H1 (cell line): Measurements from ENCODE around the gene RAB3GAP1. TPM values are rescaled to one million over a fixed set of nuclear protein-coding genes. Genes with fewer than 3 reads are reported as not detected.

Experiments
- CTCF ChIA-PET: fragments of 300-600 bp; sonication (Branson Sonifier 250); formaldehyde crosslinking; loops from one replicate; lab custom pipeline; 2021; ENCODE audit not compliant: partially characterized antibody; lab: Charles Lee
- POLR2A ChIA-PET: fragments of 300-600 bp; sonication (Branson Sonifier 250); formaldehyde crosslinking; loops from one replicate; lab custom pipeline; 2021; ENCODE audit warnings: inconsistent platforms; ENCODE audit not compliant: partially characterized antibody; lab: Charles Lee
- DNase-seq, 2 experiments: peaks; one replicate each; pipeline versions ENCODE4 v3.0.0 to v3.0.0-alpha.2; 2010 to 2022; ENCODE audit warnings: low spot score in 2 of 2, low read depth in 1 of 2, mixed read lengths in 1 of 2
- FAIRE-seq: peaks from 2 replicates; lab custom pipeline; 2011; peaks lifted over from hg19 to GRCh38; lab: Jason Lieb, UNC
- H2AFZ ChIP-seq: 2 replicates; pipeline ENCODE4 v1.8.1; 2012; ENCODE audit warnings: low read length, inconsistent platforms
- H2AK5ac ChIP-seq: 2 replicates; pipeline ENCODE4 v1.6.1; 2013; ENCODE audit warnings: low read depth, low read length
- H2BK120ac ChIP-seq: replicated peaks from 2 replicates; pipeline ENCODE3; 2013; ENCODE audit warnings: low read depth, low read length, inconsistent platforms
- H2BK12ac ChIP-seq: 2 replicates; pipeline ENCODE4 v1.6.1; 2013; ENCODE audit warnings: low read depth, low read length
- H2BK15ac ChIP-seq: 2 replicates; pipeline ENCODE4 v1.6.1; 2013; ENCODE audit warnings: low read length
- H2BK20ac ChIP-seq: 2 replicates; pipeline ENCODE4 v1.6.1; 2013; ENCODE audit warnings: low read length
- H2BK5ac ChIP-seq: 2 replicates; pipeline ENCODE4 v1.6.1; 2013; ENCODE audit warnings: low read depth, low read length
- H3K14ac ChIP-seq: 2 replicates; pipeline ENCODE4 v1.6.1; 2013; ENCODE audit warnings: inconsistent platforms; ENCODE audit not compliant: insufficient read length
- H3K18ac ChIP-seq: 2 replicates; pipeline ENCODE4 v1.6.1; 2013; ENCODE audit warnings: low read length; ENCODE audit errors: extremely low read depth
- H3K23ac ChIP-seq: 2 replicates; pipeline ENCODE4 v1.6.1; 2013; ENCODE audit warnings: inconsistent platforms; ENCODE audit not compliant: insufficient read length
- H3K23me2 ChIP-seq: 2 replicates; pipeline ENCODE4 v1.6.1; 2013; ENCODE audit warnings: low read depth, low read length
- H3K27ac ChIP-seq: 2 replicates; pipeline ENCODE4 v1.6.1; 2011; ENCODE audit warnings: low read depth, low read length, inconsistent platforms
- H3K27me3 ChIP-seq, 4 experiments: replicated peaks in 1 of 4; 1 replicate in 1 of 4; 2 replicates in 3 of 4; pipeline versions ENCODE4 v1.6.1 to v1.8.1; 2011 to 2013; ENCODE audit warnings: low read length in 3 of 4, mild to moderate bottlenecking in 3 of 4, inconsistent platforms in 2 of 4, mixed read lengths in 2 of 4, moderate library complexity in 1 of 4; ENCODE audit not compliant: control insufficient read depth in 3 of 4, insufficient read depth in 3 of 4; ENCODE audit errors: extremely low read depth in 1 of 4
- H3K36me3 ChIP-seq, 4 experiments: 2 replicates each; pipeline versions ENCODE4 v1.6.1 to v1.8.1; 2011 to 2013; ENCODE audit warnings: mild to moderate bottlenecking in 4 of 4, low read length in 3 of 4, moderate library complexity in 2 of 4, control low read depth in 1 of 4, inconsistent platforms in 1 of 4; ENCODE audit not compliant: insufficient read depth in 4 of 4, control insufficient read depth in 2 of 4
- H3K4ac ChIP-seq: replicated peaks from 2 replicates; pipeline ENCODE3; 2013; ENCODE audit warnings: low read length, low read depth, mixed read lengths, inconsistent platforms; ENCODE audit not compliant: insufficient read length
- H3K4me1 ChIP-seq, 4 experiments: replicated peaks in 1 of 4; 1 replicate in 1 of 4; 2 replicates in 3 of 4; pipeline versions ENCODE4 v1.6.1 to v1.8.1; 2011 to 2013; ENCODE audit warnings: low read length in 3 of 4, inconsistent platforms in 2 of 4, mixed read lengths in 1 of 4; ENCODE audit not compliant: insufficient read depth in 4 of 4, control insufficient read depth in 3 of 4
- H3K4me2 ChIP-seq, 2 experiments: 2 replicates each; pipeline versions ENCODE4 v1.6.1 to v1.8.1; 2011 to 2013; ENCODE audit warnings: low read depth in 2 of 2, low read length in 2 of 2, control low read depth in 1 of 2, inconsistent platforms in 1 of 2, mild to moderate bottlenecking in 1 of 2; ENCODE audit not compliant: insufficient read depth in 1 of 2
- H3K4me3 ChIP-seq, 4 experiments: fragments of 200-600, 300-600 bp in 1 of 4; sonication (generic), shearing (Covaris generic), sonication (Bioruptor Twin) in 1 of 4; 2 replicates each; pipeline versions ENCODE4 v1.5.1 to v1.8.1; 2011 to 2016; ENCODE audit warnings: low read length in 4 of 4, low read depth in 3 of 4, control low read depth in 2 of 4, inconsistent platforms in 2 of 4, mild to moderate bottlenecking in 2 of 4, mixed read lengths in 1 of 4, moderate library complexity in 1 of 4; ENCODE audit not compliant: insufficient read depth in 2 of 4; ENCODE audit errors: extremely low read depth in 1 of 4
- H3K56ac ChIP-seq: replicated peaks from 2 replicates; pipeline ENCODE3; 2013; ENCODE audit warnings: low read depth, mild to moderate bottlenecking, mixed read lengths, low read length, inconsistent platforms; ENCODE audit not compliant: insufficient read length
- H3K79me1 ChIP-seq: 2 replicates; pipeline ENCODE4 v1.6.1; 2013; ENCODE audit warnings: low read depth, low read length, control low read depth
- H3K79me2 ChIP-seq, 2 experiments: 2 replicates each; pipeline versions ENCODE4 v1.6.1 to v1.8.1; 2012 to 2013; ENCODE audit warnings: low read length in 2 of 2, mild to moderate bottlenecking in 2 of 2, inconsistent platforms in 1 of 2; ENCODE audit not compliant: insufficient read depth in 2 of 2, control insufficient read depth in 1 of 2
- H3K9ac ChIP-seq, 4 experiments: replicated peaks in 1 of 4; 1 replicate in 1 of 4; 2 replicates in 3 of 4; pipeline versions ENCODE4 v1.6.1 to v1.8.1; 2011 to 2013; ENCODE audit warnings: low read depth in 3 of 4, low read length in 3 of 4, control low read depth in 2 of 4, mild to moderate bottlenecking in 2 of 4, moderate library complexity in 2 of 4, inconsistent platforms in 1 of 4; ENCODE audit errors: extremely low read depth in 1 of 4
- H3K9me3 ChIP-seq, 2 experiments: 2 replicates each; pipeline versions ENCODE4 v1.6.1 to v1.8.1; 2012 to 2013; ENCODE audit warnings: mild to moderate bottlenecking in 2 of 2, moderate library complexity in 2 of 2, control low read depth in 1 of 2, inconsistent platforms in 1 of 2, low read depth in 1 of 2, low read length in 1 of 2, mixed read lengths in 1 of 2; ENCODE audit not compliant: insufficient read depth in 2 of 2
- H4K20me1 ChIP-seq, 2 experiments: replicated peaks in 1 of 2; 2 replicates each; pipeline versions ENCODE3 to v1.8.1; 2011 to 2013; ENCODE audit warnings: inconsistent platforms in 2 of 2, low read length in 2 of 2, mild to moderate bottlenecking in 1 of 2; ENCODE audit not compliant: insufficient read depth in 2 of 2, control insufficient read depth in 1 of 2
- H4K5ac ChIP-seq: 2 replicates; pipeline ENCODE4 v1.6.1; 2013; ENCODE audit warnings: low read length, low read depth, mixed read lengths, inconsistent platforms; ENCODE audit not compliant: insufficient read length
- H4K8ac ChIP-seq: 2 replicates; pipeline ENCODE4 v1.8.0; 2013; ENCODE audit warnings: mild to moderate bottlenecking, moderate library complexity, low read length, inconsistent platforms; ENCODE audit not compliant: insufficient read depth; ENCODE audit errors: extremely low read depth
- H4K91ac ChIP-seq: replicated peaks from 2 replicates; pipeline ENCODE3; 2013; ENCODE audit warnings: low read length, mixed read lengths, inconsistent platforms; ENCODE audit not compliant: insufficient read length
- CHD2 ChIP-seq: IDR thresholded peaks from 2 replicates; pipeline ENCODE4 v1.6.1; 2012; ENCODE audit warnings: low read length, improper control_type of control experiment
- EZH2 ChIP-seq: fragments of 200-600 bp; sonication (generic); IDR thresholded peaks from 2 replicates; pipeline ENCODE4 v1.7.1; 2012; ENCODE audit warnings: low read depth, mild to moderate bottlenecking, moderate library complexity, low read length, inconsistent platforms; ENCODE audit not compliant: severe bottlenecking
- FOSL1 ChIP-seq: IDR thresholded peaks from 2 replicates; pipeline ENCODE4 v1.6.1; 2011; ENCODE audit warnings: mild to moderate bottlenecking, low read depth, low read length, moderate library complexity; ENCODE audit not compliant: insufficient read depth
- HDAC2 ChIP-seq, 2 experiments: fragments of 300-600 bp in 1 of 2; sonication (generic) in 1 of 2; IDR thresholded peaks; 2 replicates each; pipeline ENCODE4 v1.6.1; 2011 to 2012; ENCODE audit warnings: low read depth in 2 of 2, low read length in 2 of 2, mild to moderate bottlenecking in 2 of 2, moderate library complexity in 2 of 2, borderline replicate concordance in 1 of 2, inconsistent platforms in 1 of 2
- NANOG ChIP-seq: IDR thresholded peaks from 2 replicates; pipeline ENCODE4 v1.6.1; 2011; ENCODE audit warnings: low read length, low read depth, mild to moderate bottlenecking, inconsistent platforms; ENCODE audit not compliant: insufficient read depth, poor library complexity, severe bottlenecking
- POU5F1 ChIP-seq: IDR thresholded peaks from 2 replicates; pipeline ENCODE4 v1.6.1; 2011; ENCODE audit warnings: low read depth, mild to moderate bottlenecking, low read length, moderate library complexity
- RAD21 ChIP-seq, 2 experiments: IDR thresholded peaks in 1 of 2; conservative IDR thresholded peaks in 1 of 2; 2 replicates each; pipeline ENCODE4 v1.6.1; 2011; ENCODE audit warnings: low read depth in 2 of 2, low read length in 2 of 2, improper control_type of control experiment in 1 of 2, inconsistent platforms in 1 of 2, mild to moderate bottlenecking in 1 of 2, moderate library complexity in 1 of 2
- RBBP5 ChIP-seq: IDR thresholded peaks from 2 replicates; pipeline ENCODE4 v1.7.1; 2012; ENCODE audit warnings: low read depth, mild to moderate bottlenecking, inconsistent platforms, low read length, moderate library complexity, borderline replicate concordance
- SAP30 ChIP-seq: fragments of 300-600 bp; sonication (generic); IDR thresholded peaks from 2 replicates; pipeline ENCODE4 v1.7.1; 2012; ENCODE audit warnings: low read length, moderate library complexity, mild to moderate bottlenecking, inconsistent platforms; ENCODE audit not compliant: insufficient read depth, insufficient replicate concordance
- SP4 ChIP-seq: IDR thresholded peaks from 2 replicates; pipeline ENCODE4 v1.6.1; 2012; ENCODE audit warnings: low read length, inconsistent platforms
- SUZ12 ChIP-seq: fragments of 200-600 bp; sonication (generic); IDR thresholded peaks from 2 replicates; pipeline ENCODE4 v1.6.1; 2012; ENCODE audit warnings: mild to moderate bottlenecking, inconsistent platforms, low read length, moderate library complexity, mixed read lengths
- TCF12 ChIP-seq: IDR thresholded peaks from 2 replicates; pipeline ENCODE4 v1.6.1; 2011; ENCODE audit warnings: low read depth, mild to moderate bottlenecking, low read length
- YY1 ChIP-seq: IDR thresholded peaks from 2 replicates; pipeline ENCODE4 v1.6.1; 2011; ENCODE audit warnings: low read depth, mild to moderate bottlenecking, low read length
- WGBS, 2 experiments: shearing (Covaris generic) in 1 of 2; methylation state at CpG; one replicate each; pipeline versions ENCODE4 v1.1.6 to v1.1.7; 2013 to 2015; ENCODE audit warnings: low lambda C conversion rate in 2 of 2, mixed read lengths in 2 of 2, inconsistent platforms in 1 of 2, low coverage in 1 of 2, missing lambda C conversion rate in 1 of 2; ENCODE audit not compliant: insufficient replicate concordance in 2 of 2, insufficient coverage in 1 of 2, insufficient read length in 1 of 2; ENCODE audit errors: extremely low coverage in 1 of 2, missing lambda C conversion rate in 1 of 2; 5-methylcytosine and 5-hydroxymethylcytosine counted together
- polyA plus RNA-seq, 7 experiments: library from polyadenylated mRNA; depleted of rRNA in 3 of 7; stranded (reverse) in 5 of 7; unstranded in 2 of 7; fragments of >200 nt in 5 of 7; fragments of 200-250 nt in 2 of 7; gene quantifications; 1 replicate in 5 of 7; 2 replicates in 1 of 7; 4 replicates in 1 of 7; pipeline versions ENCODE4 v1.2.1 to v1.2.3, GENCODE V29; 2011 to 2013; ENCODE audit warnings: missing spikeins in 2 of 7, mixed read lengths in 2 of 7
- total RNA-seq: library from RNA; stranded (reverse); fragmentation: NEBNext Ultra II Directional; extraction: Animal tissue kit (Norgen Biotek cat#: 25700); gene quantifications from 2 replicates; pipeline ENCODE4 v1.2.1, GENCODE V29; 2021

RAB3GAP1 gene
- total and polyA plus RNA-seq, 2 of the 8 experiments (the other 6 are each of a cell fraction or from before 2014, with no cell fraction given): 9.8 to 28.6 TPM

DNA sequence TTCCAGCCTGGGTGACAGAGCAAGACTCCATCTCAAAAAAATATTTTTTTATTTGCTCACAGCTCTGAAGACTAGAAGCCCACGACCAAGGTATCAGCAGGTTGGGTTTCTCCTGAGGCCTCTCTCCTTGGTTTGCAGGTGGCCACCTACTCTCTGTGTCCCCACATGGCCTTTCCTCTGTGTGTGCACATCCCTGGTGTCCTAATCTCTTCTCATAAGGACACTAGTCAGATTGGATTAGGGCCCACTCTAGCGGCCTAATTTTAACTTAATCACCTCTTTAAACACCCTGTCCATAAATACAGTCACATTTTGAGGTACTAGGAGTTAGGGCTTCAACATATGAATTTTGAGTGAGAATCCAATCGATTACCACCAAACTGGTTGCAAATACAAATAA, 2.0 kb upstream of the RAB3GAP1 start:
- Histone ChIP-seq H3K79me2 (peaks cover 4 to 30% of the 10 kb centered on the region in 2 experiments), H3K23me2 (peaks cover 4% of the 10 kb centered on the region), H3K23ac (no peak overlapping the region), H2BK5ac (no peak overlapping the region), H3K14ac (no peak overlapping the region), H2BK12ac (no peak overlapping the region), H4K5ac (no peak overlapping the region), H2AK5ac (no peak overlapping the region), H3K79me1 (no peaks in the 10 kb centered on the region; the same call in 1 of the 2 replicates), H3K18ac (no peak overlapping the region), H2BK20ac (no peak overlapping the region), H3K4ac (no peak overlapping the region), H2BK120ac (no peak overlapping the region), H3K4me3 (no peak overlapping the region), H3K4me2 (no peak overlapping the region), H3K9ac (no peak overlapping the region), H3K56ac (no peak overlapping the region), H3K27ac (no peak overlapping the region), H2AFZ (0 out of 2 replicates have a peak overlapping the region, but pooled peaks have one; percentile 83), H2BK15ac (no peak overlapping the region), H4K91ac (no peak overlapping the region), H3K9me3 (no peaks in the 10 kb centered on the region), H4K8ac (0 out of 2 replicates have a peak overlapping the region, but pooled peaks have one; percentile 35), H3K27me3 (no peaks in the 10 kb centered on the region; a peak in 1 of 7 replicates), H4K20me1 (peaks cover 0 to 3% of the 10 kb centered on the region in 2 experiments), H3K36me3 (no peaks in the 10 kb centered on the region), H3K4me1 (peaks cover 0 to 5% (median 2%) of the 10 kb centered on the region in 4 experiments; a peak in 2 of 7 replicates)
- WGBS, 2 experiments: 92% methylated on average over 3 of the region's 3 CpGs; no CpG with 5 or more reads in 1 of the 2 experiments
- FAIRE-seq (no peak), DNase-seq (no peak)
- ChIA-PET CTCF (interaction anchor here (1.2 to 1.7 kb wide), 2 partner anchors 39 to 87 kb away, joined by 3 to 4 read pairs; no protein-coding TSS in a partner anchor), POLR2A (interaction anchor here (0.5 to 2.2 kb wide), 4 partner anchors 9 to 681 kb away, joined by 3 to 11 read pairs (median 3); no protein-coding TSS in a partner anchor)
- TF ChIP-seq SAP30: no peak
- TF ChIP-seq HDAC2 (IDR thresholded peaks at IDR 0.05; ENCODE audit: borderline replicate concordance in 1 of 2, low read depth in 2 of 2, low read length in 2 of 2): no peak
- no peak for TF ChIP-seq NANOG
- no peak for TF ChIP-seq EZH2
- no peak for TF ChIP-seq RAD21 (IDR thresholded peaks at IDR 0.05 in 1 of 2, conservative IDR thresholded peaks at IDR 0.05 in 1 of 2; ENCODE audit: low read depth in 2 of 2, low read length in 2 of 2)
- TF ChIP-seq FOSL1: no peak
- TF ChIP-seq CHD2: no peak
- no peak for TF ChIP-seq YY1
- no peak for TF ChIP-seq TCF12
- no peak for TF ChIP-seq SP4
- TF ChIP-seq RBBP5: no peak
- no peak for TF ChIP-seq POU5F1
- TF ChIP-seq SUZ12: no peak
